ENCODE data around the gene ALKBH3. TPM values are rescaled to one million over a fixed set of nuclear protein-coding genes. Genes with fewer than 3 reads are reported as not detected.

Gene ALKBH3
- total RNA-seq, 1 experiment from 2014 or later = 13.3 TPM

DNA sequence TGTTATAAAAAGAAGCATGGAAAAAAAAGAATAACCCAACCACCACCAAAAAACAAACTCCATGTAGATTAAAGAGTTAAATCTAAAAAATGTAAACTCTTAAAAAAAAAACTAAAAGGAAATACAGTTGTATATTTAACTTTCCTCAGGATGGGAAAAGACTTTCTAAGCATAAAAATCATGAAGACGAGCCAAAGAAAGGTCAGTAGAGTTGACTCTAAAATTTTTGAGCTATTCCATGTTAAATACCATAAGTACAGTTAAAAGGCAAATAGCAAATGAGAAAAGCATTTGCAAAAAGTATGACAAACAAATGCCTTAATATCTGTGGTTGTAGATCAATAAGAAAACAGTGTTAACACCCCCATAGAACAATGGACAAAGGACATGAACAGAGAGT is 33.8 kb downstream of the ALKBH3 start:
- ATAC-seq (no peak), DNase-seq (ENCODE audit: low spot score) (no peak)
- Mint-ChIP-seq H3K27me3 (ENCODE audit: low read depth) (no peaks in the 10 kb centered on the region), H3K4me1 (peaks cover 14% of the 10 kb centered on the region), H3K9me3 (no peaks in the 10 kb centered on the region), H3K4me3 (no peak overlapping the region), H3K36me3 (no peaks in the 10 kb centered on the region), H3K27ac (no peak overlapping the region)
- CTCF ChIA-PET = interaction anchor here (1.0 to 1.8 kb wide), 4 partner anchors 10 to 34 kb away, joined by 3 to 8 read pairs (median 6); no protein-coding TSS in a partner anchor
- POLR2A ChIA-PET = no interaction called here
- TF ChIP-seq, protein P1, sequence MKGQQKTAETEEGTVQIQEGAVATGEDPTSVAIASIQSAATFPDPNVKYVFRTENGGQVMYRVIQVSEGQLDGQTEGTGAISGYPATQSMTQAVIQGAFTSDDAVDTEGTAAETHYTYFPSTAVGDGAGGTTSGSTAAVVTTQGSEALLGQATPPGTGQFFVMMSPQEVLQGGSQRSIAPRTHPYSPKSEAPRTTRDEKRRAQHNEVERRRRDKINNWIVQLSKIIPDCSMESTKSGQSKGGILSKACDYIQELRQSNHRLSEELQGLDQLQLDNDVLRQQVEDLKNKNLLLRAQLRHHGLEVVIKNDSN (CRISPR knock-in tag; IDR thresholded peaks at IDR 0.05) = no peak
- TF ChIP-seq ZNF396 (CRISPR knock-in tag; IDR thresholded peaks at IDR 0.05; ENCODE audit: borderline replicate concordance) (no peak), PRRX2 (CRISPR knock-in tag; IDR thresholded peaks at IDR 0.05) (no peak), GTF2I (CRISPR knock-in tag; conservative IDR thresholded peaks at IDR 0.05) (no peak), EMX1 (CRISPR knock-in tag; IDR thresholded peaks at IDR 0.05) (no peak), ZNF671 (CRISPR knock-in tag; IDR thresholded peaks at IDR 0.05) (no peak), RORB (CRISPR knock-in tag; IDR thresholded peaks at IDR 0.05) (no peak), ELF4 (CRISPR knock-in tag; IDR thresholded peaks at IDR 0.05; ENCODE audit: low read depth) (no peak), TEAD4 (CRISPR knock-in tag; IDR thresholded peaks at IDR 0.05) (no peak), ZNF263 (CRISPR knock-in tag; IDR thresholded peaks at IDR 0.05; ENCODE audit: low read depth) (no peak)
- TF ChIP-seq, protein P2, sequence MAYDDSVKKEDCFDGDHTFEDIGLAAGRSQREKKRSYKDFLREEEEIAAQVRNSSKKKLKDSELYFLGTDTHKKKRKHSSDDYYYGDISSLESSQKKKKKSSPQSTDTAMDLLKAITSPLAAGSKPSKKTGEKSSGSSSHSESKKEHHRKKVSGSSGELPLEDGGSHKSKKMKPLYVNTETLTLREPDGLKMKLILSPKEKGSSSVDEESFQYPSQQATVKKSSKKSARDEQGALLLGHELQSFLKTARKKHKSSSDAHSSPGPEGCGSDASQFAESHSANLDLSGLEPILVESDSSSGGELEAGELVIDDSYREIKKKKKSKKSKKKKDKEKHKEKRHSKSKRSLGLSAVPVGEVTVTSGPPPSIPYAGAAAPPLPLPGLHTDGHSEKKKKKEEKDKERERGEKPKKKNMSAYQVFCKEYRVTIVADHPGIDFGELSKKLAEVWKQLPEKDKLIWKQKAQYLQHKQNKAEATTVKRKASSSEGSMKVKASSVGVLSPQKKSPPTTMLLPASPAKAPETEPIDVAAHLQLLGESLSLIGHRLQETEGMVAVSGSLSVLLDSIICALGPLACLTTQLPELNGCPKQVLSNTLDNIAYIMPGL (CRISPR knock-in tag; IDR thresholded peaks at IDR 0.05) = no peak
- TF ChIP-seq, protein P3, sequence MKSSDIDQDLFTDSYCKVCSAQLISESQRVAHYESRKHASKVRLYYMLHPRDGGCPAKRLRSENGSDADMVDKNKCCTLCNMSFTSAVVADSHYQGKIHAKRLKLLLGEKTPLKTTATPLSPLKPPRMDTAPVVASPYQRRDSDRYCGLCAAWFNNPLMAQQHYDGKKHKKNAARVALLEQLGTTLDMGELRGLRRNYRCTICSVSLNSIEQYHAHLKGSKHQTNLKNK (CRISPR knock-in tag; IDR thresholded peaks at IDR 0.05) = no peak
- TF ChIP-seq, protein P4, sequence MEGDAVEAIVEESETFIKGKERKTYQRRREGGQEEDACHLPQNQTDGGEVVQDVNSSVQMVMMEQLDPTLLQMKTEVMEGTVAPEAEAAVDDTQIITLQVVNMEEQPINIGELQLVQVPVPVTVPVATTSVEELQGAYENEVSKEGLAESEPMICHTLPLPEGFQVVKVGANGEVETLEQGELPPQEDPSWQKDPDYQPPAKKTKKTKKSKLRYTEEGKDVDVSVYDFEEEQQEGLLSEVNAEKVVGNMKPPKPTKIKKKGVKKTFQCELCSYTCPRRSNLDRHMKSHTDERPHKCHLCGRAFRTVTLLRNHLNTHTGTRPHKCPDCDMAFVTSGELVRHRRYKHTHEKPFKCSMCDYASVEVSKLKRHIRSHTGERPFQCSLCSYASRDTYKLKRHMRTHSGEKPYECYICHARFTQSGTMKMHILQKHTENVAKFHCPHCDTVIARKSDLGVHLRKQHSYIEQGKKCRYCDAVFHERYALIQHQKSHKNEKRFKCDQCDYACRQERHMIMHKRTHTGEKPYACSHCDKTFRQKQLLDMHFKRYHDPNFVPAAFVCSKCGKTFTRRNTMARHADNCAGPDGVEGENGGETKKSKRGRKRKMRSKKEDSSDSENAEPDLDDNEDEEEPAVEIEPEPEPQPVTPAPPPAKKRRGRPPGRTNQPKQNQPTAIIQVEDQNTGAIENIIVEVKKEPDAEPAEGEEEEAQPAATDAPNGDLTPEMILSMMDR (IDR thresholded peaks at IDR 0.05) = no peak

DNA sequence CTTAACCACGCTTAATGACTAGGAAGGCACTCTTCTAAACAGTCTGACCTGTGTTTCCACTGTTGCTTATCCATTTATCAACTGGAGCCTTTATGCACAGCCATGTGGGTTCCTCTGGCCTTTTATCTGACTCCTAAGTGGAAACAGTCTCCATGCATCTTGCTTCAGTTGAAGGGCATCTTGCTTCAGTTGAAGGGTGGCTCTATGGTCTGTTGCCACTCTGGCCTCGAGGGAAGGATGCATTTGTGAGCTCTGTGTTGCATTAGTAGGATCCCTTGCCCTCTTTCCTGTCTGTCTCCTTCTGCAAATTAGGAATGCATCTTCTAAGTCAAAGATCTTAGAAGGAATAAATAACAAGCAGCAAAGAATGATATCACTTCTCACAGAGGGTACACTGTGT is 36.0 kb downstream of the ALKBH3 start:
- POLR2A ChIA-PET = no interaction called here
- DNase-seq (ENCODE audit: low spot score) (no peak), ATAC-seq (no peak)
- TF ChIP-seq ZNF138 (CRISPR knock-in tag; conservative IDR thresholded peaks at IDR 0.05) = no peak
- no peak for TF ChIP-seq TEAD1 (CRISPR knock-in tag; IDR thresholded peaks at IDR 0.05)
- TF ChIP-seq, protein P5, sequence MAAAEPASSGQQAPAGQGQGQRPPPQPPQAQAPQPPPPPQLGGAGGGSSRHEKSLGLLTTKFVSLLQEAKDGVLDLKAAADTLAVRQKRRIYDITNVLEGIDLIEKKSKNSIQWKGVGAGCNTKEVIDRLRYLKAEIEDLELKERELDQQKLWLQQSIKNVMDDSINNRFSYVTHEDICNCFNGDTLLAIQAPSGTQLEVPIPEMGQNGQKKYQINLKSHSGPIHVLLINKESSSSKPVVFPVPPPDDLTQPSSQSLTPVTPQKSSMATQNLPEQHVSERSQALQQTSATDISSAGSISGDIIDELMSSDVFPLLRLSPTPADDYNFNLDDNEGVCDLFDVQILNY (CRISPR knock-in tag; IDR thresholded peaks at IDR 0.05) = no peak
- no peak for TF ChIP-seq JUN (CRISPR knock-in tag; IDR thresholded peaks at IDR 0.05)
- no peak for TF ChIP-seq TCF7 (CRISPR knock-in tag; IDR thresholded peaks at IDR 0.05; ENCODE audit: low read depth)
- TF ChIP-seq, protein P6, sequence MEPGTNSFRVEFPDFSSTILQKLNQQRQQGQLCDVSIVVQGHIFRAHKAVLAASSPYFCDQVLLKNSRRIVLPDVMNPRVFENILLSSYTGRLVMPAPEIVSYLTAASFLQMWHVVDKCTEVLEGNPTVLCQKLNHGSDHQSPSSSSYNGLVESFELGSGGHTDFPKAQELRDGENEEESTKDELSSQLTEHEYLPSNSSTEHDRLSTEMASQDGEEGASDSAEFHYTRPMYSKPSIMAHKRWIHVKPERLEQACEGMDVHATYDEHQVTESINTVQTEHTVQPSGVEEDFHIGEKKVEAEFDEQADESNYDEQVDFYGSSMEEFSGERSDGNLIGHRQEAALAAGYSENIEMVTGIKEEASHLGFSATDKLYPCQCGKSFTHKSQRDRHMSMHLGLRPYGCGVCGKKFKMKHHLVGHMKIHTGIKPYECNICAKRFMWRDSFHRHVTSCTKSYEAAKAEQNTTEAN (CRISPR knock-in tag; IDR thresholded peaks at IDR 0.05) = no peak
- no peak for TF ChIP-seq ZNF396 (CRISPR knock-in tag; IDR thresholded peaks at IDR 0.05; ENCODE audit: borderline replicate concordance)
- no peak for TF ChIP-seq ATF1 (CRISPR knock-in tag; IDR thresholded peaks at IDR 0.05)
- no peak for TF ChIP-seq EMX1 (CRISPR knock-in tag; IDR thresholded peaks at IDR 0.05)
- peaks cover 16% of the 10 kb centered on the region for H3K4me1 Mint-ChIP-seq
- H3K4me3 Mint-ChIP-seq = no peak overlapping the region
- CTCF ChIA-PET = no interaction called here
- no peak overlapping the region for H3K27ac Mint-ChIP-seq
- H3K27me3 Mint-ChIP-seq (ENCODE audit: low read depth) = no peaks in the 10 kb centered on the region
- H3K9me3 Mint-ChIP-seq = no peaks in the 10 kb centered on the region
- H3K36me3 Mint-ChIP-seq = peaks cover 2% of the 10 kb centered on the region; the same call in 1 of the 2 replicates

Data from WTC11 (cell line).